Neural cell (in vitro differentiated cells): ENCODE measurements around the gene PRTN3. TPM values are rescaled to one million over a fixed set of nuclear protein-coding genes. Genes with fewer than 3 reads are reported as not detected.

Experiments
- H2AFZ ChIP-seq: fragments of 200-600, 300-800 bp; sonication (generic), shearing (Covaris generic); 2 replicates; pipeline ENCODE4 v1.6.0; 2014; ENCODE audit warnings: low read depth, mild to moderate bottlenecking, antibody characterized with exemption, low read length, moderate library complexity
- H3F3A ChIP-seq: fragments of 200-600 bp; shearing (Covaris generic); 2 replicates; pipeline ENCODE4 v1.6.1; 2016; ENCODE audit warnings: mild to moderate bottlenecking, moderate library complexity, mixed read lengths, antibody characterized with exemption, low read length; ENCODE audit not compliant: insufficient read depth, poor library complexity, severe bottlenecking
- H3K27ac ChIP-seq: fragments of 200-600, 300-800 bp; sonication (generic), shearing (Covaris generic); 2 replicates; pipeline ENCODE4 v1.5.1; 2014; ENCODE audit warnings: mild to moderate bottlenecking, low read length, moderate library complexity
- H3K27me3 ChIP-seq: fragments of 300-800, 200-600 bp; sonication (generic), shearing (Covaris generic); 2 replicates; pipeline ENCODE4 v1.6.0; 2014; ENCODE audit warnings: mild to moderate bottlenecking, low read depth, low read length, moderate library complexity; ENCODE audit not compliant: insufficient read depth
- H3K36me3 ChIP-seq: fragments of 300-800, 200-600 bp; sonication (generic), shearing (Covaris generic); 2 replicates; pipeline ENCODE4 v1.5.1; 2014; ENCODE audit warnings: mild to moderate bottlenecking, antibody characterized with exemption, low read length, moderate library complexity; ENCODE audit not compliant: insufficient read depth
- H3K4me2 ChIP-seq: fragments of 300-800, 200-600 bp; sonication (generic), shearing (Covaris generic); 2 replicates; pipeline ENCODE4 v1.6.0; 2014; ENCODE audit warnings: mild to moderate bottlenecking, low read length
- H3K4me3 ChIP-seq: fragments of 300-800, 200-600 bp; sonication (generic), shearing (Covaris generic); 2 replicates; pipeline ENCODE4 v1.5.1; 2014; ENCODE audit warnings: mild to moderate bottlenecking, low read length, moderate library complexity
- H3K79me2 ChIP-seq: fragments of 200-600 bp; shearing (Covaris generic); replicated peaks from 2 replicates; pipeline ENCODE4 v1.6.0; 2014; ENCODE audit warnings: mild to moderate bottlenecking, low read length, moderate library complexity; ENCODE audit not compliant: insufficient read depth
- H3K9ac ChIP-seq: fragments of 300-800, 200-600 bp; sonication (generic), shearing (Covaris generic); 2 replicates; pipeline ENCODE4 v1.6.1; 2016; ENCODE audit warnings: mild to moderate bottlenecking, low read length, mixed read lengths
- H3K9me2 ChIP-seq: fragments of 200-600 bp; shearing (Covaris generic); 2 replicates; pipeline ENCODE4 v1.6.1; 2016; ENCODE audit warnings: mild to moderate bottlenecking, low read length, mixed read lengths; ENCODE audit not compliant: insufficient read depth
- H3K9me3 ChIP-seq: fragments of 200-600, 300-800 bp; sonication (generic), shearing (Covaris generic); 2 replicates; pipeline ENCODE4 v1.6.1; 2016; ENCODE audit warnings: mild to moderate bottlenecking, mixed run types, low read length, moderate library complexity, mixed read lengths
- H4K20me1 ChIP-seq: fragments of 200-600 bp; shearing (Covaris generic); 2 replicates; pipeline ENCODE4 v1.6.1; 2016; ENCODE audit warnings: mild to moderate bottlenecking, mixed run types; ENCODE audit not compliant: insufficient read depth
- EP300 ChIP-seq: fragments of 450-650 bp; conservative IDR thresholded peaks from 2 replicates; pipeline ENCODE4 v1.6.1; 2014; ENCODE audit warnings: antibody characterized with exemption, mild to moderate bottlenecking, moderate library complexity; ENCODE audit not compliant: poor library complexity, severe bottlenecking
- EZH2 ChIP-seq: fragments of 200-600, 300-800 bp; shearing (Covaris generic), sonication (generic); IDR thresholded peaks from 2 replicates; pipeline ENCODE4 v1.6.1; 2014; ENCODE audit warnings: antibody characterized with exemption, low read length, borderline replicate concordance, mild to moderate bottlenecking; ENCODE audit not compliant: insufficient read depth, poor library complexity, severe bottlenecking
- MXI1 ChIP-seq: fragments of 450-650 bp; conservative IDR thresholded peaks from 2 replicates; pipeline ENCODE4 v1.6.1; 2014; ENCODE audit warnings: antibody characterized with exemption, mild to moderate bottlenecking; ENCODE audit not compliant: poor library complexity, severe bottlenecking
- POLR2AphosphoS5 ChIP-seq: IDR thresholded peaks from 2 replicates; pipeline ENCODE4 v1.6.1; 2012
- RAD21 ChIP-seq: fragments of 450-650 bp; conservative IDR thresholded peaks from 2 replicates; pipeline ENCODE4 v1.6.1; 2014; ENCODE audit warnings: antibody characterized with exemption, mild to moderate bottlenecking, moderate library complexity
- SMC3 ChIP-seq: fragments of 450-650 bp; conservative IDR thresholded peaks from 2 replicates; pipeline ENCODE4 v1.6.1; 2014; ENCODE audit warnings: antibody characterized with exemption, mild to moderate bottlenecking, moderate library complexity; ENCODE audit not compliant: poor library complexity
- TAF1 ChIP-seq: IDR thresholded peaks from 2 replicates; pipeline ENCODE4 v1.6.1; 2012; ENCODE audit warnings: low read depth
- polyA plus RNA-seq: library from polyadenylated mRNA; depleted of rRNA; stranded (reverse); fragments of >200 nt; gene quantifications from 2 replicates; pipeline ENCODE4 v1.2.3, GENCODE V29; 2014
- TF ChIP-seq, protein P1 (sequence below): fragments of 450-650 bp; IDR thresholded peaks from 2 replicates; pipeline ENCODE4 v1.5.1; 2014; ENCODE audit warnings: antibody characterized with exemption, mild to moderate bottlenecking, moderate library complexity; ENCODE audit not compliant: poor library complexity, severe bottlenecking
- TF ChIP-seq, protein P2 (sequence below): IDR thresholded peaks from 2 replicates; pipeline ENCODE4 v1.6.1; 2012; ENCODE audit warnings: borderline replicate concordance

The PRTN3 gene
- polyA plus RNA-seq, 1 donor from 2014 or later, result not detected

DNA sequence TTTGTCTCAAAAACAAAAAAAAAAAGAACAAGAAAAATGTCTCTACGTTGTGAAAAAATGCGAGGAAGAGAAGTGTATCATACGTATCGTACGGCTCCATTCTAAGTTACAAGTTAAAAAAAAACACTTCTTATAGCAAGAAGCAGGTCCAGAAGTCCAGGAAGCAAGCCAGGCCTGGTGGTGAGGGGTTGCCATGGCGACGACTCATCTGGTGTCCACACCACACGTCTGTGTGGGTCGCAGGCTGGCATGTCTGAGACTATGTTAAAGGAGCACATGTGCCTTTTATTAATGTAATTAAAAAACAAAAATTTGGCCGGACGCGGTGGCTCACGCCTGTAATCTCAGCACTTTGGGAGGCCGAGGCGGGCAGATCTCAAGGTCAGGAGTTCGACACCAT, 46.3 kb downstream of the PRTN3 start:
- H3K9me3 ChIP-seq, result no peaks in the 10 kb centered on the region
- no peaks in the 10 kb centered on the region for H4K20me1 ChIP-seq
- peaks cover 1% of the 10 kb centered on the region for H3K79me2 ChIP-seq
- no peak overlapping the region for H3K4me2 ChIP-seq
- H3K27me3 ChIP-seq, result no peaks in the 10 kb centered on the region
- TF ChIP-seq POLR2AphosphoS5 (no peak), EZH2 (no peak), EP300 (no peak), TAF1 (no peak), SMC3 (no peak), RAD21 (no peak), MXI1 (no peak)
- TF ChIP-seq, protein P1, sequence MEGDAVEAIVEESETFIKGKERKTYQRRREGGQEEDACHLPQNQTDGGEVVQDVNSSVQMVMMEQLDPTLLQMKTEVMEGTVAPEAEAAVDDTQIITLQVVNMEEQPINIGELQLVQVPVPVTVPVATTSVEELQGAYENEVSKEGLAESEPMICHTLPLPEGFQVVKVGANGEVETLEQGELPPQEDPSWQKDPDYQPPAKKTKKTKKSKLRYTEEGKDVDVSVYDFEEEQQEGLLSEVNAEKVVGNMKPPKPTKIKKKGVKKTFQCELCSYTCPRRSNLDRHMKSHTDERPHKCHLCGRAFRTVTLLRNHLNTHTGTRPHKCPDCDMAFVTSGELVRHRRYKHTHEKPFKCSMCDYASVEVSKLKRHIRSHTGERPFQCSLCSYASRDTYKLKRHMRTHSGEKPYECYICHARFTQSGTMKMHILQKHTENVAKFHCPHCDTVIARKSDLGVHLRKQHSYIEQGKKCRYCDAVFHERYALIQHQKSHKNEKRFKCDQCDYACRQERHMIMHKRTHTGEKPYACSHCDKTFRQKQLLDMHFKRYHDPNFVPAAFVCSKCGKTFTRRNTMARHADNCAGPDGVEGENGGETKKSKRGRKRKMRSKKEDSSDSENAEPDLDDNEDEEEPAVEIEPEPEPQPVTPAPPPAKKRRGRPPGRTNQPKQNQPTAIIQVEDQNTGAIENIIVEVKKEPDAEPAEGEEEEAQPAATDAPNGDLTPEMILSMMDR, result no peak
- TF ChIP-seq, protein P2, sequence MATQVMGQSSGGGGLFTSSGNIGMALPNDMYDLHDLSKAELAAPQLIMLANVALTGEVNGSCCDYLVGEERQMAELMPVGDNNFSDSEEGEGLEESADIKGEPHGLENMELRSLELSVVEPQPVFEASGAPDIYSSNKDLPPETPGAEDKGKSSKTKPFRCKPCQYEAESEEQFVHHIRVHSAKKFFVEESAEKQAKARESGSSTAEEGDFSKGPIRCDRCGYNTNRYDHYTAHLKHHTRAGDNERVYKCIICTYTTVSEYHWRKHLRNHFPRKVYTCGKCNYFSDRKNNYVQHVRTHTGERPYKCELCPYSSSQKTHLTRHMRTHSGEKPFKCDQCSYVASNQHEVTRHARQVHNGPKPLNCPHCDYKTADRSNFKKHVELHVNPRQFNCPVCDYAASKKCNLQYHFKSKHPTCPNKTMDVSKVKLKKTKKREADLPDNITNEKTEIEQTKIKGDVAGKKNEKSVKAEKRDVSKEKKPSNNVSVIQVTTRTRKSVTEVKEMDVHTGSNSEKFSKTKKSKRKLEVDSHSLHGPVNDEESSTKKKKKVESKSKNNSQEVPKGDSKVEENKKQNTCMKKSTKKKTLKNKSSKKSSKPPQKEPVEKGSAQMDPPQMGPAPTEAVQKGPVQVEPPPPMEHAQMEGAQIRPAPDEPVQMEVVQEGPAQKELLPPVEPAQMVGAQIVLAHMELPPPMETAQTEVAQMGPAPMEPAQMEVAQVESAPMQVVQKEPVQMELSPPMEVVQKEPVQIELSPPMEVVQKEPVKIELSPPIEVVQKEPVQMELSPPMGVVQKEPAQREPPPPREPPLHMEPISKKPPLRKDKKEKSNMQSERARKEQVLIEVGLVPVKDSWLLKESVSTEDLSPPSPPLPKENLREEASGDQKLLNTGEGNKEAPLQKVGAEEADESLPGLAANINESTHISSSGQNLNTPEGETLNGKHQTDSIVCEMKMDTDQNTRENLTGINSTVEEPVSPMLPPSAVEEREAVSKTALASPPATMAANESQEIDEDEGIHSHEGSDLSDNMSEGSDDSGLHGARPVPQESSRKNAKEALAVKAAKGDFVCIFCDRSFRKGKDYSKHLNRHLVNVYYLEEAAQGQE, result no peak
- no peak overlapping the region for H3K9ac ChIP-seq
- no peak overlapping the region for H3K4me3 ChIP-seq
- H3K27ac ChIP-seq, result no peak overlapping the region
- H3K9me2 ChIP-seq, result no peaks in the 10 kb centered on the region
- no peaks in the 10 kb centered on the region for H3K36me3 ChIP-seq
- no peaks in the 10 kb centered on the region for H3F3A ChIP-seq
- H2AFZ ChIP-seq, result no peak overlapping the region

DNA sequence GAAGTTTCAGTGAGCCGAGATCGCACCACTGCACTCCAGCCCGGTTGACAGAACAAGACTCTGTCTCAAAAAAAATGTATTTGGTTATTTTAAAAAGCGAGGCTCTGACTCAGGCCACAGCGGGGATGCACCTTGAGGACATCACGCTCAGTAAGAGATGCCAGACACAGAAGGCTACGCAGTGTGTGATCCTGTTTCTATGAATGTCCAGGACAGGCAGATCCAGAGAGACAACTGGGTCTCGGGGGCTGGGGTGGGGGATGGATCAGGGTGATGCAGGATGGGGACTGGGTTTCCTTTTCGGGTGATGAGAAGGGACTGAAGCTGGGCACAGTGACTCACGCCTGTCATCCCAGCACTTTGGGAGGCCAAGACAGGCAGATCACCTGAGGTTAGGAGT, 46.8 kb downstream of the PRTN3 start:
- Histone ChIP-seq H3K9ac (no peak overlapping the region), H3K9me3 (no peaks in the 10 kb centered on the region), H3K4me3 (no peak overlapping the region), H4K20me1 (no peaks in the 10 kb centered on the region), H3K79me2 (peaks cover 6% of the 10 kb centered on the region), H3F3A (no peaks in the 10 kb centered on the region), H3K36me3 (no peaks in the 10 kb centered on the region), H3K27ac (no peak overlapping the region), H2AFZ (no peak overlapping the region), H3K27me3 (no peaks in the 10 kb centered on the region), H3K9me2 (no peaks in the 10 kb centered on the region), H3K4me2 (no peak overlapping the region)
- TF ChIP-seq MXI1 (no peak), EZH2 (no peak), SMC3 (no peak), RAD21 (no peak), POLR2AphosphoS5 (no peak), EP300 (no peak), TAF1 (no peak)
- TF ChIP-seq, protein P1, result no peak
- TF ChIP-seq, protein P2, result no peak
